NT2/D1 (cell line): Measurements from ENCODE around the gene TEX22.

ENCODE experiments used
- SUZ12 ChIP-seq: IDR thresholded peaks from 2 replicates; pipeline ENCODE4 v1.6.1; 2011; ENCODE audit not compliant: insufficient read length, insufficient read depth; ENCODE audit errors: extremely low read depth
- ZNF274 ChIP-seq: IDR thresholded peaks from 2 replicates; pipeline ENCODE4 v1.6.1; 2011; ENCODE audit warnings: mild to moderate bottlenecking, low read depth, low read length

- TF ChIP-seq ZNF274 (no peak), SUZ12 (no peak)
Measured at GRCh38 chr14:105387530-105387922, 10.8 kb upstream of the TEX22 start.
